ENCODE measurements around the gene ARSI.

DNA sequence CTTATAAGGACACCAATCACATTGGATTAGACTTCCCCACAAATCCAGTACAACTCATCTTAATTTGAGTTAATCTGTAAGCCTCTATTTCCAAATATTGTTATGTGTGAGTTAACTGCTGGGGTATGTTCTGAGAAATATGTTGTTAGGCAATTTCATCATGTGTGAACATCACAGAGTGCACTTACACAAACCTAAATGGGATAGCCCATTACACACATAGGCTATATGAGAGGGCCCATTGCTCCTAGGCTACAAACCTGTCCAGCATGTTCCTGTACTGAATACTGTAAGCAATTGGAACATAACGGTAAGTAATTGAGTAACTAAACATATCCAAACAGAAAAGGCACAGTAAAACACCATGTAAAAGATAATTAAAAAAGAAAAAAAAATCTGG is 19.1 kb upstream of the ARSI start:
- TF ChIP-seq GATA2 (IDR thresholded peaks at IDR 0.05; ENCODE audit: low read depth, low read length) = no peak
- no peak for TF ChIP-seq GATA3 (IDR thresholded peaks at IDR 0.05; ENCODE audit: low read depth, low read length)

Measured in SH-SY5Y (cell line).